Liver (tissue), 9 donors: ENCODE measurements around the gene NSMF. TPM values are rescaled to one million over a fixed set of nuclear protein-coding genes. Genes with fewer than 3 reads are reported as not detected.

Experiments
- DNase-seq: peaks from one replicate; pipeline ENCODE4 v3.0.0-alpha.2; 2017; ENCODE audit warnings: low spot score
- H3K27ac ChIP-seq, 2 donors: one replicate each; pipeline ENCODE4 v1.7.0; 2013; ENCODE audit warnings: inconsistent platforms in 2 of 2, low read length in 2 of 2, control low read depth in 1 of 2, low read depth in 1 of 2, mild to moderate bottlenecking in 1 of 2
- H3K27me3 ChIP-seq, 4 donors: one replicate each; pipeline versions ENCODE4 v1.6.1 to v1.7.0; 2013; ENCODE audit warnings: low read length in 3 of 4, inconsistent platforms in 1 of 4, mild to moderate bottlenecking in 1 of 4, moderate library complexity in 1 of 4; ENCODE audit not compliant: control insufficient read depth in 4 of 4, insufficient read depth in 4 of 4
- H3K36me3 ChIP-seq, 4 donors: one replicate each; pipeline versions ENCODE4 v1.6.1 to v1.7.0; 2013; ENCODE audit warnings: low read length in 3 of 4, mild to moderate bottlenecking in 3 of 4, low read depth in 1 of 4, moderate library complexity in 1 of 4; ENCODE audit not compliant: control insufficient read depth in 4 of 4, insufficient read depth in 3 of 4
- H3K4me1 ChIP-seq, 4 donors: one replicate each; pipeline versions ENCODE4 v1.6.1 to v1.7.0; 2013; ENCODE audit warnings: low read length in 3 of 4, mild to moderate bottlenecking in 3 of 4, moderate library complexity in 1 of 4; ENCODE audit not compliant: control insufficient read depth in 4 of 4, insufficient read depth in 4 of 4
- H3K4me3 ChIP-seq, 3 donors: one replicate each; pipeline versions ENCODE4 v1.6.1 to v1.7.0; 2013; ENCODE audit warnings: low read length in 3 of 3, control low read depth in 1 of 3, low read depth in 1 of 3, mild to moderate bottlenecking in 1 of 3
- H3K9ac ChIP-seq, 2 donors: one replicate each; pipeline ENCODE4 v1.7.0; 2013; ENCODE audit warnings: low read length in 2 of 2, mild to moderate bottlenecking in 2 of 2, moderate library complexity in 2 of 2, control low read depth in 1 of 2, low read depth in 1 of 2
- H3K9me3 ChIP-seq, 4 donors: one replicate each; pipeline versions ENCODE4 v1.6.1 to v1.7.0; 2013; ENCODE audit warnings: low read length in 3 of 4; ENCODE audit not compliant: control insufficient read depth in 4 of 4
- EGR1 ChIP-seq, 2 donors: IDR thresholded peaks; 2 replicates each; pipeline ENCODE4 v1.6.1; 2016 to 2018; ENCODE audit warnings: antibody characterized with exemption in 2 of 2, low read depth in 2 of 2
- FOXA1 ChIP-seq: IDR thresholded peaks from 2 replicates; pipeline ENCODE4 v1.6.1; 2016; ENCODE audit warnings: antibody characterized with exemption
- FOXA2 ChIP-seq: IDR thresholded peaks from 2 replicates; pipeline ENCODE4 v1.6.1; 2016; ENCODE audit warnings: antibody characterized with exemption
- GABPA ChIP-seq, 2 donors: IDR thresholded peaks in 1 of 2; conservative IDR thresholded peaks in 1 of 2; 2 replicates each; pipeline ENCODE4 v1.6.1; 2016; ENCODE audit warnings: antibody characterized with exemption in 2 of 2, mild to moderate bottlenecking in 1 of 2, moderate library complexity in 1 of 2
- HNF4A ChIP-seq, 2 donors: conservative IDR thresholded peaks; 2 replicates each; pipeline ENCODE4 v1.6.1; 2016; ENCODE audit warnings: antibody characterized with exemption in 2 of 2, mild to moderate bottlenecking in 2 of 2
- HNF4G ChIP-seq: IDR thresholded peaks from 2 replicates; pipeline ENCODE4 v1.6.1; 2016; ENCODE audit warnings: antibody characterized with exemption
- JUND ChIP-seq, 2 donors: IDR thresholded peaks; 2 replicates each; pipeline ENCODE4 v1.6.1; 2016; ENCODE audit warnings: antibody characterized with exemption in 2 of 2
- NR2F2 ChIP-seq: IDR thresholded peaks from 2 replicates; pipeline ENCODE4 v1.6.1; 2016; ENCODE audit warnings: antibody characterized with exemption
- RAD21 ChIP-seq, 2 donors: IDR thresholded peaks; 2 replicates each; pipeline ENCODE4 v1.6.1; 2016; ENCODE audit warnings: antibody characterized with exemption in 2 of 2, mild to moderate bottlenecking in 2 of 2
- RXRA ChIP-seq, 2 donors: IDR thresholded peaks; 2 replicates each; pipeline ENCODE4 v1.6.1; 2017 to 2018; ENCODE audit warnings: antibody characterized with exemption in 2 of 2, mild to moderate bottlenecking in 1 of 2
- SP1 ChIP-seq: IDR thresholded peaks from 2 replicates; pipeline ENCODE4 v1.6.1; 2018; ENCODE audit warnings: antibody characterized with exemption, mild to moderate bottlenecking
- TAF1 ChIP-seq: conservative IDR thresholded peaks from 2 replicates; pipeline ENCODE4 v1.6.1; 2016; ENCODE audit warnings: antibody characterized with exemption, mild to moderate bottlenecking
- YY1 ChIP-seq: IDR thresholded peaks from 2 replicates; pipeline ENCODE4 v1.6.1; 2016; ENCODE audit warnings: antibody characterized with exemption, mild to moderate bottlenecking
- WGBS: extraction: QIAGEN DNeasy Blood & Tissue Kit; methylation state at CpG from one replicate; pipeline ENCODE4 v1.1.7; 2013; 5-methylcytosine and 5-hydroxymethylcytosine counted together
- polyA plus RNA-seq, 2 donors: library from polyadenylated mRNA; stranded (reverse) in 1 of 2; unstranded in 1 of 2; fragments of 200-250 nt in 1 of 2; fragments of >200 nt in 1 of 2; fragmentation: Nextera tagmentation in 1 of 2; extraction: Ambion mirVana in 1 of 2; gene quantifications; one replicate each; pipeline versions ENCODE4 v1.2.1 to v1.2.3, GENCODE V29; 2013 to 2015
- total RNA-seq, 2 donors: library from RNA; depleted of rRNA; stranded (reverse); fragments of >200 nt; gene quantifications; one replicate each; pipeline ENCODE4 v1.2.3, GENCODE V29; 2014
- TF ChIP-seq, protein P1 (sequence below): fragments of 150-350 bp; IDR thresholded peaks from 2 replicates; pipeline ENCODE4 v1.5.1; 2017; ENCODE audit warnings: improper control_type of control experiment, low read depth, low read length; ENCODE audit not compliant: missing input control
- TF ChIP-seq, protein P2 (sequence below): IDR thresholded peaks from 2 replicates; pipeline ENCODE4 v1.6.1; 2016; ENCODE audit warnings: antibody characterized with exemption
- TF ChIP-seq, protein P3 (sequence below): IDR thresholded peaks from 2 replicates; pipeline ENCODE4 v1.6.1; 2016; ENCODE audit warnings: antibody characterized with exemption
- TF ChIP-seq, protein P4 (sequence below): IDR thresholded peaks from 2 replicates; pipeline ENCODE4 v1.6.1; 2016; ENCODE audit warnings: antibody characterized with exemption
- TF ChIP-seq, protein P5 (sequence below): IDR thresholded peaks from 2 replicates; pipeline ENCODE4 v1.6.1; 2016; ENCODE audit warnings: antibody characterized with exemption, mild to moderate bottlenecking
- donor health status: healthy.
- donor health status: healthy.
- donor health status: healthy.
- donor health status: healthy.
- donor health status: healthy.

The NSMF gene
- total and polyA plus RNA-seq, 4 donors, result 1.7 to 13.5 (median 8.7) TPM

DNA sequence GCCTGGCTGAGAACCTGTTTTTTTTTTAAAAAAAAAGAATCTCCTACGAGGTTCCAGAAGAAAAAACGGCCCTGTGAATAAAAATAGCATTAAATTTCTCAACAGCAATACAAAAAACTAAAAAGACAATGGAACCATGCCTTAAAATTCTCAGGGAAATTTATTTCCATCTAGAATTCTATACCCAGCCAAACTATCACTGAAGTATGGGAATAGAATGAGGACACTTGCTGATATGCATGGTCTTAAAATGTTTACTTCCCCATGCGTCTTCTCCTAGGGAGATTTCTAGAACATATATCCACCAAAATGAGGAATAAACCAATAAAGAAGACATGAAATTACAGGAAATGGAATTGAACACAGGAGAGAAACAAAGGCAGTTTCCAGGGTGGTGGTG, 16.5 kb upstream of the NSMF start:
- Histone ChIP-seq H3K36me3 (peaks cover 0 to 8% (median 6%) of the 10 kb centered on the region in 4 donors), H3K27me3 (no peaks in the 10 kb centered on the region), H3K27ac (no peak overlapping the region), H3K4me3 (no peak overlapping the region), H3K9me3 (peaks cover 2 to 12% (median 6%) of the 10 kb centered on the region in 4 donors), H3K9ac (no peak overlapping the region), H3K4me1 (no peaks in the 10 kb centered on the region)
- WGBS, result 88% methylated on average over 3 of the region's 3 CpGs
- DNase-seq, result no peak
- TF ChIP-seq, protein P1, sequence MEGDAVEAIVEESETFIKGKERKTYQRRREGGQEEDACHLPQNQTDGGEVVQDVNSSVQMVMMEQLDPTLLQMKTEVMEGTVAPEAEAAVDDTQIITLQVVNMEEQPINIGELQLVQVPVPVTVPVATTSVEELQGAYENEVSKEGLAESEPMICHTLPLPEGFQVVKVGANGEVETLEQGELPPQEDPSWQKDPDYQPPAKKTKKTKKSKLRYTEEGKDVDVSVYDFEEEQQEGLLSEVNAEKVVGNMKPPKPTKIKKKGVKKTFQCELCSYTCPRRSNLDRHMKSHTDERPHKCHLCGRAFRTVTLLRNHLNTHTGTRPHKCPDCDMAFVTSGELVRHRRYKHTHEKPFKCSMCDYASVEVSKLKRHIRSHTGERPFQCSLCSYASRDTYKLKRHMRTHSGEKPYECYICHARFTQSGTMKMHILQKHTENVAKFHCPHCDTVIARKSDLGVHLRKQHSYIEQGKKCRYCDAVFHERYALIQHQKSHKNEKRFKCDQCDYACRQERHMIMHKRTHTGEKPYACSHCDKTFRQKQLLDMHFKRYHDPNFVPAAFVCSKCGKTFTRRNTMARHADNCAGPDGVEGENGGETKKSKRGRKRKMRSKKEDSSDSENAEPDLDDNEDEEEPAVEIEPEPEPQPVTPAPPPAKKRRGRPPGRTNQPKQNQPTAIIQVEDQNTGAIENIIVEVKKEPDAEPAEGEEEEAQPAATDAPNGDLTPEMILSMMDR, result no peak
- TF ChIP-seq FOXA2 (no peak), EGR1 (IDR thresholded peaks at IDR 0.05; ENCODE audit: low read depth in 2 of 2) (no peak), SP1 (no peak), FOXA1 (no peak), JUND (IDR thresholded peaks at IDR 0.05) (no peak), YY1 (no peak)
- TF ChIP-seq, protein P2, sequence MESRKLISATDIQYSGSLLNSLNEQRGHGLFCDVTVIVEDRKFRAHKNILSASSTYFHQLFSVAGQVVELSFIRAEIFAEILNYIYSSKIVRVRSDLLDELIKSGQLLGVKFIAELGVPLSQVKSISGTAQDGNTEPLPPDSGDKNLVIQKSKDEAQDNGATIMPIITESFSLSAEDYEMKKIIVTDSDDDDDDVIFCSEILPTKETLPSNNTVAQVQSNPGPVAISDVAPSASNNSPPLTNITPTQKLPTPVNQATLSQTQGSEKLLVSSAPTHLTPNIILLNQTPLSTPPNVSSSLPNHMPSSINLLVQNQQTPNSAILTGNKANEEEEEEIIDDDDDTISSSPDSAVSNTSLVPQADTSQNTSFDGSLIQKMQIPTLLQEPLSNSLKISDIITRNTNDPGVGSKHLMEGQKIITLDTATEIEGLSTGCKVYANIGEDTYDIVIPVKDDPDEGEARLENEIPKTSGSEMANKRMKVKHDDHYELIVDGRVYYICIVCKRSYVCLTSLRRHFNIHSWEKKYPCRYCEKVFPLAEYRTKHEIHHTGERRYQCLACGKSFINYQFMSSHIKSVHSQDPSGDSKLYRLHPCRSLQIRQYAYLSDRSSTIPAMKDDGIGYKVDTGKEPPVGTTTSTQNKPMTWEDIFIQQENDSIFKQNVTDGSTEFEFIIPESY, result no peak
- TF ChIP-seq, protein P3, sequence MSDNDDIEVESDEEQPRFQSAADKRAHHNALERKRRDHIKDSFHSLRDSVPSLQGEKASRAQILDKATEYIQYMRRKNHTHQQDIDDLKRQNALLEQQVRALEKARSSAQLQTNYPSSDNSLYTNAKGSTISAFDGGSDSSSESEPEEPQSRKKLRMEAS, result no peak
- TF ChIP-seq, protein P4, sequence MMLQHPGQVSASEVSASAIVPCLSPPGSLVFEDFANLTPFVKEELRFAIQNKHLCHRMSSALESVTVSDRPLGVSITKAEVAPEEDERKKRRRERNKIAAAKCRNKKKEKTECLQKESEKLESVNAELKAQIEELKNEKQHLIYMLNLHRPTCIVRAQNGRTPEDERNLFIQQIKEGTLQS, result no peak
- TF ChIP-seq, protein P5, sequence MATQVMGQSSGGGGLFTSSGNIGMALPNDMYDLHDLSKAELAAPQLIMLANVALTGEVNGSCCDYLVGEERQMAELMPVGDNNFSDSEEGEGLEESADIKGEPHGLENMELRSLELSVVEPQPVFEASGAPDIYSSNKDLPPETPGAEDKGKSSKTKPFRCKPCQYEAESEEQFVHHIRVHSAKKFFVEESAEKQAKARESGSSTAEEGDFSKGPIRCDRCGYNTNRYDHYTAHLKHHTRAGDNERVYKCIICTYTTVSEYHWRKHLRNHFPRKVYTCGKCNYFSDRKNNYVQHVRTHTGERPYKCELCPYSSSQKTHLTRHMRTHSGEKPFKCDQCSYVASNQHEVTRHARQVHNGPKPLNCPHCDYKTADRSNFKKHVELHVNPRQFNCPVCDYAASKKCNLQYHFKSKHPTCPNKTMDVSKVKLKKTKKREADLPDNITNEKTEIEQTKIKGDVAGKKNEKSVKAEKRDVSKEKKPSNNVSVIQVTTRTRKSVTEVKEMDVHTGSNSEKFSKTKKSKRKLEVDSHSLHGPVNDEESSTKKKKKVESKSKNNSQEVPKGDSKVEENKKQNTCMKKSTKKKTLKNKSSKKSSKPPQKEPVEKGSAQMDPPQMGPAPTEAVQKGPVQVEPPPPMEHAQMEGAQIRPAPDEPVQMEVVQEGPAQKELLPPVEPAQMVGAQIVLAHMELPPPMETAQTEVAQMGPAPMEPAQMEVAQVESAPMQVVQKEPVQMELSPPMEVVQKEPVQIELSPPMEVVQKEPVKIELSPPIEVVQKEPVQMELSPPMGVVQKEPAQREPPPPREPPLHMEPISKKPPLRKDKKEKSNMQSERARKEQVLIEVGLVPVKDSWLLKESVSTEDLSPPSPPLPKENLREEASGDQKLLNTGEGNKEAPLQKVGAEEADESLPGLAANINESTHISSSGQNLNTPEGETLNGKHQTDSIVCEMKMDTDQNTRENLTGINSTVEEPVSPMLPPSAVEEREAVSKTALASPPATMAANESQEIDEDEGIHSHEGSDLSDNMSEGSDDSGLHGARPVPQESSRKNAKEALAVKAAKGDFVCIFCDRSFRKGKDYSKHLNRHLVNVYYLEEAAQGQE, result no peak

DNA sequence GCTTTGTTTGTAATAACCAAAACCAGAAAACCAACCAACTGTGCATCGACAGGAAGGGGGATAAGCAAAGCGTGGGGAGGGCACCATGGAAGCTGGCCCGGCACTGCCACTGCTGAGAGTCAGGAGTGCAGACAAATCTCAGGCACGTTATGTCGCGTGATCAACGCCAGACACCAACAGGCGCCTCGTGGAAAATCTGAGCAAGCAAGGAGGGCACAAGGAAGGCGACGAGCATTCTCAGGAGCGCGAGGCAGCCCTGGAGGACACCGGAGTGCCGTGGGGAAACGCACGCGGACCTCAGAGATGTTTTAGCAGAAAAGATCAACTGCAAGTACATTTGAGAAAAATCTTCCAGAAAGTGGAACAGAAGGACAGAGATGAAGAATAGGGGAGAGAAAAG, 15.1 kb upstream of the NSMF start:
- Histone ChIP-seq H3K9me3 (peaks cover 2 to 12% (median 6%) of the 10 kb centered on the region in 4 donors), H3K36me3 (peaks cover 0 to 8% (median 3%) of the 10 kb centered on the region in 4 donors), H3K4me3 (no peak overlapping the region), H3K27me3 (no peaks in the 10 kb centered on the region), H3K9ac (no peak overlapping the region), H3K4me1 (no peaks in the 10 kb centered on the region), H3K27ac (no peak overlapping the region)
- 97% methylated on average over 18 of the region's 18 CpGs for WGBS
- no peak for DNase-seq
- TF ChIP-seq HNF4A (conservative IDR thresholded peaks at IDR 0.05) (no peak), JUND (IDR thresholded peaks at IDR 0.05) (no peak), NR2F2 (no peak), HNF4G (no peak), FOXA1 (no peak), EGR1 (IDR thresholded peaks at IDR 0.05; ENCODE audit: low read depth in 2 of 2) (no peak), RAD21 (IDR thresholded peaks at IDR 0.05) (no peak), TAF1 (no peak), GABPA (IDR thresholded peaks at IDR 0.05 in 1 of 2, conservative IDR thresholded peaks at IDR 0.05 in 1 of 2) (no peak), SP1 (no peak), YY1 (no peak), RXRA (IDR thresholded peaks at IDR 0.05) (no peak), FOXA2 (no peak)
- TF ChIP-seq, protein P3, result no peak
- TF ChIP-seq, protein P5, result no peak
- TF ChIP-seq, protein P2, result no peak
